Putamen (tissue), 1 donor: ENCODE data around the gene CUBN.
"Not testable (repeated sequence)": the region's sequence is repeated elsewhere in the genome, so short reads cannot be mapped to it uniquely, and the experiment has no call there.

ENCODE experiments used
- DNase-seq: peaks from one replicate; pipeline ENCODE4 v3.0.0-alpha.2; 2016; ENCODE audit warnings: low spot score

Gene CUBN

GRCh38 chr10:17141504-17142229, 12.1 kb upstream of the CUBN start:
- no peak for DNase-seq

GRCh38 chr10:17140386-17140761, 10.8 kb upstream of the CUBN start:
- no peak for DNase-seq

GRCh38 chr10:17138460-17139042, 8.9 kb upstream of the CUBN start:
- no peak for DNase-seq

GRCh38 chr10:17134737-17135260, 5.2 kb upstream of the CUBN start:
- DNase-seq = no peak

GRCh38 chr10:17134282-17134681, 4.7 kb upstream of the CUBN start:
- no peak for DNase-seq

GRCh38 chr10:17128261-17128660, 1.4 kb downstream of the CUBN start:
- no peak for DNase-seq

- DNase-seq = no peak
Measured at GRCh38 chr10:17126327-17126726, 3.3 kb downstream of the CUBN start.

- DNase-seq = no peak
Measured at GRCh38 chr10:17125206-17125893, 4.3 kb downstream of the CUBN start.

- no peak for DNase-seq
Measured at GRCh38 chr10:17123961-17124360, 5.7 kb downstream of the CUBN start.

- no peak for DNase-seq
Measured at GRCh38 chr10:17122726-17123661, 6.6 kb downstream of the CUBN start.

- no peak for DNase-seq
Measured at GRCh38 chr10:17122052-17122451, 7.6 kb downstream of the CUBN start.

GRCh38 chr10:17120694-17121093, 8.9 kb downstream of the CUBN start:
- DNase-seq = no peak

GRCh38 chr10:17119845-17120244, 9.8 kb downstream of the CUBN start:
- DNase-seq = no peak

GRCh38 chr10:17116193-17116592, 13.4 kb downstream of the CUBN start:
- DNase-seq = no peak

GRCh38 chr10:17115683-17116082, 13.9 kb downstream of the CUBN start:
- no peak for DNase-seq

GRCh38 chr10:17114878-17115444, 14.7 kb downstream of the CUBN start:
- DNase-seq = not testable (repeated sequence)

- DNase-seq = peak; percentile 7
Measured at GRCh38 chr10:17113889-17114540, 15.6 kb downstream of the CUBN start.

- no peak for DNase-seq
Measured at GRCh38 chr10:17113346-17113745, 16.3 kb downstream of the CUBN start.

- DNase-seq = no peak
Measured at GRCh38 chr10:17112566-17112965, 17.0 kb downstream of the CUBN start.

- DNase-seq = no peak
Measured at GRCh38 chr10:17109475-17110207, 20.0 kb downstream of the CUBN start.
